ENCODE results near the gene OSBPL10.

OSBPL10 gene

GRCh38 chr3:31937225-31937624 is 43.8 kb downstream of the OSBPL10 start:
- DNase-seq (ENCODE audit: low read depth): peak; percentile 67
- H3K36me3 ChIP-seq (ENCODE audit: control insufficient read depth, insufficient read depth, low read length, severe bottlenecking): no peaks in the 10 kb centered on the region

GRCh38 chr3:31936420-31937060 is 44.5 kb downstream of the OSBPL10 start:
- H3K9me3 ChIP-seq (ENCODE audit: control insufficient read depth, low read length): no peaks in the 10 kb centered on the region
- H3K9ac ChIP-seq (ENCODE audit: low read length): no peak overlapping the region
- DNase-seq (ENCODE audit: low read depth): no peak
- H3K27me3 ChIP-seq (replicated peaks; ENCODE audit: control insufficient read depth, insufficient read depth, low read length): no peaks in the 10 kb centered on the region
- peaks cover 16% of the 10 kb centered on the region for H3K4me1 ChIP-seq (ENCODE audit: control insufficient read depth, insufficient read depth, low read length)
- H3K4me3 ChIP-seq (ENCODE audit: low read length): no peak overlapping the region
- H3K36me3 ChIP-seq (ENCODE audit: control insufficient read depth, insufficient read depth, low read length, severe bottlenecking): no peaks in the 10 kb centered on the region

More at GRCh38 chr3:31937225-31937624, 43.8 kb downstream of the OSBPL10 start:
- H3K4me1 ChIP-seq (ENCODE audit: control insufficient read depth, insufficient read depth, low read length): peaks cover 16% of the 10 kb centered on the region
- no peak overlapping the region for H3K9ac ChIP-seq (ENCODE audit: low read length)
- H3K27me3 ChIP-seq (replicated peaks; ENCODE audit: control insufficient read depth, insufficient read depth, low read length): no peaks in the 10 kb centered on the region
- no peaks in the 10 kb centered on the region for H3K9me3 ChIP-seq (ENCODE audit: control insufficient read depth, low read length)
- no peak overlapping the region for H3K4me3 ChIP-seq (ENCODE audit: low read length)

GRCh38 chr3:31934866-31935265 is 46.2 kb downstream of the OSBPL10 start:
- Histone ChIP-seq H3K27me3 (replicated peaks; ENCODE audit: control insufficient read depth, insufficient read depth, low read length) (no peaks in the 10 kb centered on the region), H3K9ac (ENCODE audit: low read length) (no peak overlapping the region), H3K36me3 (ENCODE audit: control insufficient read depth, insufficient read depth, low read length, severe bottlenecking) (no peaks in the 10 kb centered on the region), H3K4me1 (ENCODE audit: control insufficient read depth, insufficient read depth, low read length) (peaks cover 16% of the 10 kb centered on the region), H3K4me3 (ENCODE audit: low read length) (no peak overlapping the region), H3K9me3 (ENCODE audit: control insufficient read depth, low read length) (no peaks in the 10 kb centered on the region)
- no peak for DNase-seq (ENCODE audit: low read depth)

- Histone ChIP-seq H3K9me3 (ENCODE audit: control insufficient read depth, low read length) (no peaks in the 10 kb centered on the region), H3K9ac (ENCODE audit: low read length) (no peak overlapping the region), H3K4me3 (ENCODE audit: low read length) (no peak overlapping the region), H3K27me3 (replicated peaks; ENCODE audit: control insufficient read depth, insufficient read depth, low read length) (no peaks in the 10 kb centered on the region), H3K4me1 (ENCODE audit: control insufficient read depth, insufficient read depth, low read length) (peaks cover 16% of the 10 kb centered on the region), H3K36me3 (ENCODE audit: control insufficient read depth, insufficient read depth, low read length, severe bottlenecking) (no peaks in the 10 kb centered on the region)
- DNase-seq (ENCODE audit: low read depth): peak; percentile 46
Observed at GRCh38 chr3:31934018-31934417, 47.0 kb downstream of the OSBPL10 start.

GRCh38 chr3:31932990-31933389 is 48.1 kb downstream of the OSBPL10 start:
- Histone ChIP-seq H3K36me3 (ENCODE audit: control insufficient read depth, insufficient read depth, low read length, severe bottlenecking) (no peaks in the 10 kb centered on the region), H3K4me1 (ENCODE audit: control insufficient read depth, insufficient read depth, low read length) (peaks cover 16% of the 10 kb centered on the region), H3K9ac (ENCODE audit: low read length) (no peak overlapping the region), H3K9me3 (ENCODE audit: control insufficient read depth, low read length) (no peaks in the 10 kb centered on the region), H3K4me3 (ENCODE audit: low read length) (no peak overlapping the region), H3K27me3 (replicated peaks; ENCODE audit: control insufficient read depth, insufficient read depth, low read length) (no peaks in the 10 kb centered on the region)
- no peak for DNase-seq (ENCODE audit: low read depth)

- no peak for DNase-seq (ENCODE audit: low read depth)
- Histone ChIP-seq H3K4me1 (ENCODE audit: control insufficient read depth, insufficient read depth, low read length) (peaks cover 7% of the 10 kb centered on the region), H3K36me3 (ENCODE audit: control insufficient read depth, insufficient read depth, low read length, severe bottlenecking) (no peaks in the 10 kb centered on the region), H3K27me3 (replicated peaks; ENCODE audit: control insufficient read depth, insufficient read depth, low read length) (no peaks in the 10 kb centered on the region), H3K9me3 (ENCODE audit: control insufficient read depth, low read length) (no peaks in the 10 kb centered on the region), H3K9ac (ENCODE audit: low read length) (no peak overlapping the region), H3K4me3 (ENCODE audit: low read length) (no peak overlapping the region)
Observed at GRCh38 chr3:31929826-31930502, 51.1 kb downstream of the OSBPL10 start.

GRCh38 chr3:31927811-31928210 is 53.3 kb downstream of the OSBPL10 start:
- no peak for DNase-seq (ENCODE audit: low read depth)
- no peaks in the 10 kb centered on the region for H3K27me3 ChIP-seq (replicated peaks; ENCODE audit: control insufficient read depth, insufficient read depth, low read length)
- no peaks in the 10 kb centered on the region for H3K9me3 ChIP-seq (ENCODE audit: control insufficient read depth, low read length)
- no peak overlapping the region for H3K9ac ChIP-seq (ENCODE audit: low read length)
- peaks cover 7% of the 10 kb centered on the region for H3K4me1 ChIP-seq (ENCODE audit: control insufficient read depth, insufficient read depth, low read length)
- no peaks in the 10 kb centered on the region for H3K36me3 ChIP-seq (ENCODE audit: control insufficient read depth, insufficient read depth, low read length, severe bottlenecking)
- no peak overlapping the region for H3K4me3 ChIP-seq (ENCODE audit: low read length)

- no peak for DNase-seq (ENCODE audit: low read depth)
- no peak overlapping the region for H3K4me3 ChIP-seq (ENCODE audit: low read length)
- no peaks in the 10 kb centered on the region for H3K9me3 ChIP-seq (ENCODE audit: control insufficient read depth, low read length)
- H3K27me3 ChIP-seq (replicated peaks; ENCODE audit: control insufficient read depth, insufficient read depth, low read length): no peaks in the 10 kb centered on the region
- peaks cover 7% of the 10 kb centered on the region for H3K4me1 ChIP-seq (ENCODE audit: control insufficient read depth, insufficient read depth, low read length)
- no peak overlapping the region for H3K9ac ChIP-seq (ENCODE audit: low read length)
- no peaks in the 10 kb centered on the region for H3K36me3 ChIP-seq (ENCODE audit: control insufficient read depth, insufficient read depth, low read length, severe bottlenecking)
Observed at GRCh38 chr3:31926543-31926942, 54.5 kb downstream of the OSBPL10 start.

- no peak overlapping the region for H3K9ac ChIP-seq (ENCODE audit: low read length)
- H3K9me3 ChIP-seq (ENCODE audit: control insufficient read depth, low read length): peaks cover 4% of the 10 kb centered on the region
- H3K36me3 ChIP-seq (ENCODE audit: control insufficient read depth, insufficient read depth, low read length, severe bottlenecking): no peaks in the 10 kb centered on the region
- no peaks in the 10 kb centered on the region for H3K27me3 ChIP-seq (replicated peaks; ENCODE audit: control insufficient read depth, insufficient read depth, low read length)
- H3K4me3 ChIP-seq (ENCODE audit: low read length): no peak overlapping the region
- DNase-seq (ENCODE audit: low read depth): no peak
- peaks cover 7% of the 10 kb centered on the region for H3K4me1 ChIP-seq (ENCODE audit: control insufficient read depth, insufficient read depth, low read length)
Observed at GRCh38 chr3:31925271-31925630, 55.8 kb downstream of the OSBPL10 start.

- Histone ChIP-seq H3K36me3 (ENCODE audit: control insufficient read depth, insufficient read depth, low read length, severe bottlenecking) (no peaks in the 10 kb centered on the region), H3K4me1 (ENCODE audit: control insufficient read depth, insufficient read depth, low read length) (peaks cover 7% of the 10 kb centered on the region), H3K9ac (ENCODE audit: low read length) (no peak overlapping the region), H3K4me3 (ENCODE audit: low read length) (no peak overlapping the region), H3K27me3 (replicated peaks; ENCODE audit: control insufficient read depth, insufficient read depth, low read length) (no peaks in the 10 kb centered on the region), H3K9me3 (ENCODE audit: control insufficient read depth, low read length) (peaks cover 8% of the 10 kb centered on the region)
- no peak for DNase-seq (ENCODE audit: low read depth)
Observed at GRCh38 chr3:31924610-31925270, 56.3 kb downstream of the OSBPL10 start.

- DNase-seq (ENCODE audit: low read depth): no peak
- H3K36me3 ChIP-seq (ENCODE audit: control insufficient read depth, insufficient read depth, low read length, severe bottlenecking): no peaks in the 10 kb centered on the region
- peaks cover 8% of the 10 kb centered on the region for H3K9me3 ChIP-seq (ENCODE audit: control insufficient read depth, low read length)
- peaks cover 7% of the 10 kb centered on the region for H3K4me1 ChIP-seq (ENCODE audit: control insufficient read depth, insufficient read depth, low read length)
- no peak overlapping the region for H3K9ac ChIP-seq (ENCODE audit: low read length)
- H3K4me3 ChIP-seq (ENCODE audit: low read length): no peak overlapping the region
- no peaks in the 10 kb centered on the region for H3K27me3 ChIP-seq (replicated peaks; ENCODE audit: control insufficient read depth, insufficient read depth, low read length)
Observed at GRCh38 chr3:31922962-31923361, 58.1 kb downstream of the OSBPL10 start.

All from adipocyte (in vitro differentiated cells).